Tibial artery (tissue), 4 donors: ENCODE results near the gene KLK12.

Experiments
- DNase-seq, 2 donors: peaks; one replicate each; pipeline ENCODE4 v3.0.0-alpha.2; 2019
- H3K27ac ChIP-seq, 2 donors: fragments of 200-600 bp; sonication (generic) in 1 of 2; 1 replicate in 1 of 2; 2 replicates in 1 of 2; pipeline ENCODE4 v1.5.1; 2018 to 2019; ENCODE audit warnings: mild to moderate bottlenecking in 1 of 2
- H3K27me3 ChIP-seq, 2 donors: fragments of 200-600 bp; sonication (generic) in 1 of 2; one replicate each; pipeline versions ENCODE4 v1.5.1 to v1.6.0; 2016 to 2019
- H3K36me3 ChIP-seq, 3 donors: fragments of 200-600 bp; sonication (generic) in 2 of 3; one replicate each; pipeline ENCODE4 v1.5.1; 2016 to 2019; ENCODE audit warnings: mild to moderate bottlenecking in 2 of 3
- H3K4me1 ChIP-seq, 4 donors: fragments of 200-600 bp; sonication (generic) in 2 of 4; 1 replicate in 3 of 4; 2 replicates in 1 of 4; pipeline ENCODE4 v1.5.1; 2016 to 2019
- H3K4me3 ChIP-seq, 2 donors: fragments of 200-600 bp; sonication (generic) in 1 of 2; 1 replicate in 1 of 2; 2 replicates in 1 of 2; pipeline ENCODE4 v1.5.1; 2018 to 2019; ENCODE audit warnings: mild to moderate bottlenecking in 2 of 2
- H3K9me3 ChIP-seq, 3 donors: fragments of 200-600 bp; sonication (generic) in 1 of 3; one replicate each; pipeline ENCODE4 v1.5.1; 2016 to 2019
- intact Hi-C: fragments of 100-400 bp; cut with DNase I; formaldehyde crosslinking; loops from one replicate; pipeline ENCODE4 v1.15.0; 2023; ENCODE audit warnings: low total_unique reads
- TF ChIP-seq, protein P1 (sequence below), 2 experiments: fragments of 200-600 bp in 1 of 2; fragments of 450-650 bp in 1 of 2; IDR thresholded peaks; one replicate each; pipeline ENCODE4 v1.5.1; 2017 to 2019; ENCODE audit warnings: antibody characterized with exemption in 2 of 2, mild to moderate bottlenecking in 1 of 2, moderate library complexity in 1 of 2

Gene KLK12

DNA sequence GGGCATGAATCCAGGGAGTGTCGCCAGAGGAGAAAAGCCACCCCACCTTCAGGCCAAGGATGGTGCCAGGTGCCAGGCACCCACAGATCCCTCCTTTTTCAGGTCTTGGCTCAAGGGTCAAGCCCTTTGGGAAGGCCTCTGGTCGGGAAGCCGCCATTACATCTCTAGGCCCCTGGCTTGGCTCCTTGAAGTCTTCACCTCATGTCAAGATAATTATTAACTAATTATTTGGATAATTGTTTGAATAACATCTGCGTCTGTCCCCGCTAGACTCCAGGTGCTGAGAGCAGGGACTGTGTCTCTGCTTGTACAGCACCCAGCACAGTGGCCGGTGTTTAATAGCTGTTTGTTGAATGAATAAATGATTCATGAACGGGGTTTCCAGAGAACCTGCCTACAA is 28.9 kb upstream of the KLK12 start:
- Histone ChIP-seq H3K4me1 (no peaks in the 10 kb centered on the region), H3K27ac (no peak overlapping the region), H3K27me3 (peaks cover 0 to 32% of the 10 kb centered on the region in 2 donors), H3K4me3 (no peak overlapping the region), H3K9me3 (no peaks in the 10 kb centered on the region), H3K36me3 (no peaks in the 10 kb centered on the region)
- TF ChIP-seq, protein P1, sequence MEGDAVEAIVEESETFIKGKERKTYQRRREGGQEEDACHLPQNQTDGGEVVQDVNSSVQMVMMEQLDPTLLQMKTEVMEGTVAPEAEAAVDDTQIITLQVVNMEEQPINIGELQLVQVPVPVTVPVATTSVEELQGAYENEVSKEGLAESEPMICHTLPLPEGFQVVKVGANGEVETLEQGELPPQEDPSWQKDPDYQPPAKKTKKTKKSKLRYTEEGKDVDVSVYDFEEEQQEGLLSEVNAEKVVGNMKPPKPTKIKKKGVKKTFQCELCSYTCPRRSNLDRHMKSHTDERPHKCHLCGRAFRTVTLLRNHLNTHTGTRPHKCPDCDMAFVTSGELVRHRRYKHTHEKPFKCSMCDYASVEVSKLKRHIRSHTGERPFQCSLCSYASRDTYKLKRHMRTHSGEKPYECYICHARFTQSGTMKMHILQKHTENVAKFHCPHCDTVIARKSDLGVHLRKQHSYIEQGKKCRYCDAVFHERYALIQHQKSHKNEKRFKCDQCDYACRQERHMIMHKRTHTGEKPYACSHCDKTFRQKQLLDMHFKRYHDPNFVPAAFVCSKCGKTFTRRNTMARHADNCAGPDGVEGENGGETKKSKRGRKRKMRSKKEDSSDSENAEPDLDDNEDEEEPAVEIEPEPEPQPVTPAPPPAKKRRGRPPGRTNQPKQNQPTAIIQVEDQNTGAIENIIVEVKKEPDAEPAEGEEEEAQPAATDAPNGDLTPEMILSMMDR (IDR thresholded peaks at IDR 0.05): no peak
- no peak for DNase-seq
- intact Hi-C loops: no loop called here

DNA sequence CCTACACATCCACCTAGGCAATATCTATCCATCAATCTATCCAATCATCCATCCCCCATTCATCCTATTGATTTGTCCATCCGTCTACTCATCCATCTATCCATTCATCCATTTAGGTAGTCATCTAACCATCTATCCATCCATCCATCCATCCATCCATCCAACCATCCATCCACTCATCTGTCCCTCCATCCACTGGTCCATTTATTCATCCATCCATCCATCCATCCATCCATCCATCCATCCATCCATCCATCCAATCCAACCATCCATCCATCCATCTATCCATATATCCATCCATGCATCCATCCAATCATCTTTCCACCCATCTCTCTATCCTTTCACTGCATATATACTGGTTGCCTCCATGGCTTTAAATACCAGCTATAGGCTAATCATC is 26.2 kb upstream of the KLK12 start:
- DNase-seq: no peak
- no peaks in the 10 kb centered on the region for H3K36me3 ChIP-seq
- H3K27me3 ChIP-seq: peaks cover 0 to 26% of the 10 kb centered on the region in 2 donors
- intact Hi-C loops: no loop called here
- H3K27ac ChIP-seq: no peak overlapping the region
- H3K4me3 ChIP-seq: no peak overlapping the region
- H3K9me3 ChIP-seq: no peaks in the 10 kb centered on the region
- TF ChIP-seq, protein P1 (IDR thresholded peaks at IDR 0.05): no peak
- no peaks in the 10 kb centered on the region for H3K4me1 ChIP-seq

DNA sequence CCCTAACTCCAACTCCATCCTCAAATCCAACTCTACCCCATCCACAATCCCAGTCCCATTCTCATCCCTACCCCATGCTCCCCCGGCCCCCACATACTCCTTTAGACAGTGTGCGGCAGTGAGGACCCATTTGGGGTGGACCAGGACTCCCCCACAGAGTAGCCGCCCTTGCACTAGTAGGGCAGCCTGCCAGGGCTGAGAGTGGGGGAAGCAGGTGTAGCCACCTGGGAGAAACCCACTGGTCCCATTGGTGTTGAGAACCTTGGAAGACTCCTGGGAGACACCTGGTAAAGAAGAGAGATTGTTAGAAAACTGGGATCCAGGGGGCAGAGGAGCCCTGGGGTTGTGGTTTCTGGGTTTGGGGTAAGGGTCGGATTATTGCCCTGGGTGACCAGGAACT is 25.5 kb upstream of the KLK12 start:
- intact Hi-C loops: no loop called here
- DNase-seq: no peak
- Histone ChIP-seq H3K27ac (no peak overlapping the region), H3K9me3 (no peaks in the 10 kb centered on the region), H3K36me3 (no peaks in the 10 kb centered on the region), H3K27me3 (peaks cover 0 to 20% of the 10 kb centered on the region in 2 donors), H3K4me1 (no peaks in the 10 kb centered on the region), H3K4me3 (no peak overlapping the region)
- TF ChIP-seq, protein P1 (IDR thresholded peaks at IDR 0.05): no peak

DNA sequence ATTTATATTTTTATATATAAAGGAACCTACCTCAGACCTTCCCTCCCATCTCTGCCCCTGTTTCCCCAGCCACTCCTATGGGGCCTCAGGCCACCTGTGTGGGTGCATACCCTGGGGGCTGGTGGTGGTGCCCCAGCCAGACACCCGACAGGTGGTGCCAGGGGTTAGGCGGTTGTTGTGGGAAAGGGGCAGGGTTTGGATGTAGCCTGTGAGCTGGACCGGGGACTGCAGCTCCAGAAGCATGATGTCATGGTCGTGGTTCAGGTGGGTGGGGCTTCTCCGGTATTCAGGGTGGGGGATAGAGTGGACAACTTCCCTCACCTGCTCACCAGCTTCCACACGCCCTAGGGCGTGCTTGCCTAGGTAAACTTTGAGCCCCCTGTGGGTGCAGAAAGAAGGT is 24.9 kb upstream of the KLK12 start:
- Histone ChIP-seq H3K36me3 (no peaks in the 10 kb centered on the region), H3K27ac (no peak overlapping the region), H3K4me3 (no peak overlapping the region), H3K4me1 (no peaks in the 10 kb centered on the region), H3K27me3 (peaks cover 0 to 14% of the 10 kb centered on the region in 2 donors), H3K9me3 (no peaks in the 10 kb centered on the region)
- intact Hi-C loops: no loop called here
- TF ChIP-seq, protein P1 (IDR thresholded peaks at IDR 0.05): no peak
- DNase-seq: no peak

DNA sequence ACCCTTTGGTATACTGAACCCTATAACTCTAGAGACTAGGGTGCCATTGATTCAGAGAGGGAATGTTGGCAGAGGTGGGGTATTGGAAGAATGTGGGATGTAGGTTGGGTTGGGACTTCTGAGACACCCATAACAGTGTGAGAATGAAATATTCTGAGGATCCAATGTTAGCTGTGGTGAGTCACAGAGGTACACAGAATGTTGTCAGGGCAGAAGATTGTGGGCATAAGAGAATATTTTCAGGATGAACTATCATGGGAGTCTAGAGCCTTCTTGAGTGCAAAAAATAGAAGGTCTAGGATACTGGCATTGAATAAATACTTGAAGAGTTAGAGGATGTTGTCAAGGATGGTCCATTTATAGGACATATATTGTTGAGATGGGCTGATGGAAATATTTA is 21.1 kb upstream of the KLK12 start:
- H3K4me1 ChIP-seq: no peaks in the 10 kb centered on the region
- H3K27ac ChIP-seq: no peak overlapping the region
- TF ChIP-seq, protein P1 (IDR thresholded peaks at IDR 0.05): no peak
- H3K27me3 ChIP-seq: peaks cover 0 to 3% of the 10 kb centered on the region in 2 donors
- DNase-seq: no peak
- H3K4me3 ChIP-seq: no peak overlapping the region
- H3K9me3 ChIP-seq: no peaks in the 10 kb centered on the region
- no peaks in the 10 kb centered on the region for H3K36me3 ChIP-seq
- intact Hi-C loops: no loop called here

DNA sequence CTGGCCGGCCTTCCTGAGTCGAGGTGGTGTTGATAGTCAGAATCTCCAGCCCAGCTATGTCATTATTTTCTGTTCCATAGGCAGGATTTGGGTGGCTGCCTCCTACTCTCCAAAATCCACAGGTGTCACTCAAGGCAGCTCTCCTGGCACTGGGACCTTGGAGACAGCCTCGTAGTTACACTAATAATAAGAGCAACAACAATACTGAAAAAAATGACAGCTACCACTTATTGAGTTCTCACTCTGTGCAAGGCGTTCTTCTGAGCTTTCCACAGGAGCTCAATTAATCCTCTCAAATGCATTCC is 12.2 kb upstream of the KLK12 start:
- Histone ChIP-seq H3K9me3 (peaks cover 0 to 4% (median 0%) of the 10 kb centered on the region in 3 donors), H3K27ac (no peak overlapping the region), H3K4me1 (no peaks in the 10 kb centered on the region), H3K27me3 (no peaks in the 10 kb centered on the region), H3K36me3 (no peaks in the 10 kb centered on the region), H3K4me3 (no peak overlapping the region)
- intact Hi-C loops: no loop called here
- TF ChIP-seq, protein P1 (IDR thresholded peaks at IDR 0.05): no peak
- no peak for DNase-seq
